ENCODE measurements around the gene GHDC.
"Not testable (repeated sequence)": the region's sequence is repeated elsewhere in the genome, so short reads cannot be mapped to it uniquely, and the experiment has no call there.

Gene GHDC

GRCh38 chr17:42225646-42226045 lies 31.4 kb upstream of the GHDC start:
- H3K36me3 ChIP-seq (replicated peaks; ENCODE audit: insufficient read depth, low read length) = no peaks in the 10 kb centered on the region
- H3K4me2 ChIP-seq (ENCODE audit: low read depth, low read length) = no peak overlapping the region

GRCh38 chr17:42224651-42225050 lies 30.4 kb upstream of the GHDC start:
- TF ChIP-seq CTCF (IDR thresholded peaks at IDR 0.05; ENCODE audit: low read length) (no peak), EZH2phosphoT487 (IDR thresholded peaks at IDR 0.05; ENCODE audit: low read length) (no peak), EZH2 (optimal IDR thresholded peaks at IDR 0.05; ENCODE audit: low read depth, low read length) (no peak)
- no peak overlapping the region for H3K27ac ChIP-seq (ENCODE audit: low read length)
- no peaks in the 10 kb centered on the region for H3F3A ChIP-seq (ENCODE audit: insufficient read depth, low read length)
- no peak for DNase-seq
- no peaks in the 10 kb centered on the region for H3K36me3 ChIP-seq (replicated peaks; ENCODE audit: insufficient read depth, low read length)
- H3K79me2 ChIP-seq (ENCODE audit: low read length) = no peaks in the 10 kb centered on the region
- no peaks in the 10 kb centered on the region for H3K27me3 ChIP-seq (replicated peaks; ENCODE audit: insufficient read depth, low read length)
- no peak overlapping the region for H3K4me2 ChIP-seq (ENCODE audit: low read depth, low read length)
- no peaks in the 10 kb centered on the region for H3K4me1 ChIP-seq (ENCODE audit: low read length)
- H4K20me1 ChIP-seq (ENCODE audit: insufficient read depth, low read length) = no peaks in the 10 kb centered on the region
- no peak overlapping the region for H3K9ac ChIP-seq (ENCODE audit: low read length)
- H3K4me3 ChIP-seq (ENCODE audit: low read length) = no peak overlapping the region
- no peak overlapping the region for H2AFZ ChIP-seq (ENCODE audit: low read length)
- H3K9me3 ChIP-seq (replicated peaks; ENCODE audit: insufficient read depth, low read length) = no peaks in the 10 kb centered on the region
- no peaks in the 10 kb centered on the region for H3K9me2 ChIP-seq (replicated peaks; ENCODE audit: insufficient read depth, low read length)

More at GRCh38 chr17:42225646-42226045, 31.4 kb upstream of the GHDC start:
- Histone ChIP-seq H3K27ac (ENCODE audit: low read length) (no peak overlapping the region), H4K20me1 (ENCODE audit: insufficient read depth, low read length) (no peaks in the 10 kb centered on the region), H3K9ac (ENCODE audit: low read length) (no peak overlapping the region), H3K27me3 (replicated peaks; ENCODE audit: insufficient read depth, low read length) (no peaks in the 10 kb centered on the region), H2AFZ (ENCODE audit: low read length) (no peak overlapping the region), H3K9me2 (replicated peaks; ENCODE audit: insufficient read depth, low read length) (no peaks in the 10 kb centered on the region), H3K79me2 (ENCODE audit: low read length) (no peaks in the 10 kb centered on the region), H3F3A (ENCODE audit: insufficient read depth, low read length) (no peaks in the 10 kb centered on the region), H3K4me3 (ENCODE audit: low read length) (no peak overlapping the region), H3K9me3 (replicated peaks; ENCODE audit: insufficient read depth, low read length) (no peaks in the 10 kb centered on the region), H3K4me1 (ENCODE audit: low read length) (no peaks in the 10 kb centered on the region)
- no peak for DNase-seq
- TF ChIP-seq EZH2phosphoT487 (IDR thresholded peaks at IDR 0.05; ENCODE audit: low read length) = no peak
- no peak for TF ChIP-seq CTCF (IDR thresholded peaks at IDR 0.05; ENCODE audit: low read length)
- TF ChIP-seq EZH2 (optimal IDR thresholded peaks at IDR 0.05; ENCODE audit: low read depth, low read length) = no peak

- H3K9me3 ChIP-seq (replicated peaks; ENCODE audit: insufficient read depth, low read length) = no peaks in the 10 kb centered on the region
- DNase-seq = peak; percentile 30
- H3K27ac ChIP-seq (ENCODE audit: low read length) = no peak overlapping the region
- no peaks in the 10 kb centered on the region for H3K9me2 ChIP-seq (replicated peaks; ENCODE audit: insufficient read depth, low read length)
- TF ChIP-seq CTCF (IDR thresholded peaks at IDR 0.05; ENCODE audit: low read length) (peak; percentile 63), EZH2phosphoT487 (IDR thresholded peaks at IDR 0.05; ENCODE audit: low read length) (no peak), EZH2 (optimal IDR thresholded peaks at IDR 0.05; ENCODE audit: low read depth, low read length) (no peak)
- no peaks in the 10 kb centered on the region for H3K79me2 ChIP-seq (ENCODE audit: low read length)
- no peak overlapping the region for H3K9ac ChIP-seq (ENCODE audit: low read length)
- H3K36me3 ChIP-seq (replicated peaks; ENCODE audit: insufficient read depth, low read length) = no peaks in the 10 kb centered on the region
- H3K4me3 ChIP-seq (ENCODE audit: low read length) = no peak overlapping the region
- H4K20me1 ChIP-seq (ENCODE audit: insufficient read depth, low read length) = no peaks in the 10 kb centered on the region
- H3K4me2 ChIP-seq (ENCODE audit: low read depth, low read length) = no peak overlapping the region
- H3F3A ChIP-seq (ENCODE audit: insufficient read depth, low read length) = no peaks in the 10 kb centered on the region
- H3K4me1 ChIP-seq (ENCODE audit: low read length) = no peaks in the 10 kb centered on the region
- H3K27me3 ChIP-seq (replicated peaks; ENCODE audit: insufficient read depth, low read length) = no peaks in the 10 kb centered on the region
- no peak overlapping the region for H2AFZ ChIP-seq (ENCODE audit: low read length)
These were observed 27.8 kb upstream of the GHDC start for GRCh38 chr17:42221886-42222745.

GRCh38 chr17:42219280-42219679 lies 25.0 kb upstream of the GHDC start:
- not testable (repeated sequence) for H4K20me1 ChIP-seq (ENCODE audit: insufficient read depth, low read length); H3K27me3 ChIP-seq (replicated peaks; ENCODE audit: insufficient read depth, low read length); H3K9me3 ChIP-seq (replicated peaks; ENCODE audit: insufficient read depth, low read length); H3K4me3 ChIP-seq (ENCODE audit: low read length); H3K79me2 ChIP-seq (ENCODE audit: low read length); H3K4me1 ChIP-seq (ENCODE audit: low read length); H3K9ac ChIP-seq (ENCODE audit: low read length); H3F3A ChIP-seq (ENCODE audit: insufficient read depth, low read length); H3K9me2 ChIP-seq (replicated peaks; ENCODE audit: insufficient read depth, low read length); H2AFZ ChIP-seq (ENCODE audit: low read length); H3K27ac ChIP-seq (ENCODE audit: low read length); DNase-seq; H3K4me2 ChIP-seq (ENCODE audit: low read depth, low read length); H3K36me3 ChIP-seq (replicated peaks; ENCODE audit: insufficient read depth, low read length)

All from MM.1S (cell line).